D721Med (cell line): ENCODE measurements around the gene CBX8.

Source experiments
- DNase-seq: peaks from one replicate; pipeline ENCODE4 v3.0.0; 2011; ENCODE audit warnings: low spot score; ENCODE audit not compliant: insufficient read length
- FAIRE-seq: peaks from 2 replicates; lab custom pipeline; 2011; peaks lifted over from hg19 to GRCh38; lab: Jason Lieb, UNC
- CTCF ChIP-seq: IDR thresholded peaks from 2 replicates; pipeline ENCODE4 v1.5.1; 2012; ENCODE audit warnings: mild to moderate bottlenecking, control low read depth; ENCODE audit not compliant: insufficient read depth; ENCODE audit errors: missing control alignments

The CBX8 gene

GRCh38 chr17:79829457-79829856, 32.6 kb upstream of the CBX8 start:
- DNase-seq (no peak), FAIRE-seq (no peak)
- TF ChIP-seq CTCF: no peak

GRCh38 chr17:79829004-79829403, 32.1 kb upstream of the CBX8 start:
- no peak for FAIRE-seq

GRCh38 chr17:79826841-79827578, 30.1 kb upstream of the CBX8 start:
- TF ChIP-seq CTCF: no peak
- FAIRE-seq (no peak), DNase-seq (no peak)

More at GRCh38 chr17:79829004-79829403, 32.1 kb upstream of the CBX8 start:
- DNase-seq: no peak
- no peak for TF ChIP-seq CTCF

GRCh38 chr17:79826204-79826680, 29.4 kb upstream of the CBX8 start:
- DNase-seq (no peak), FAIRE-seq (no peak)

GRCh38 chr17:79825580-79825921, 28.7 kb upstream of the CBX8 start:
- no peak for TF ChIP-seq CTCF
- no peak for FAIRE-seq
- no peak for DNase-seq

More at GRCh38 chr17:79826204-79826680, 29.4 kb upstream of the CBX8 start:
- no peak for TF ChIP-seq CTCF

GRCh38 chr17:79824893-79825579, 28.2 kb upstream of the CBX8 start:
- FAIRE-seq (no peak), DNase-seq (no peak)
- TF ChIP-seq CTCF: no peak

GRCh38 chr17:79824234-79824633, 27.4 kb upstream of the CBX8 start:
- no peak for FAIRE-seq
- TF ChIP-seq CTCF: no peak
- DNase-seq: no peak
